GM18520 (cell line): ENCODE data around the gene RGS8.
"Not testable (repeated sequence)": the region's sequence is repeated elsewhere in the genome, so short reads cannot be mapped to it uniquely, and the experiment has no call there.

Experiments used
- ATAC-seq: cut with Tn5 transposase; IDR thresholded peaks from one replicate; pipeline ENCODE4 v1.9.1; 2021; ENCODE audit not compliant: unreplicated experiment

RGS8 gene

GRCh38 chr1:182702826-182703524 is 18.6 kb upstream of the RGS8 start:
- no peak for ATAC-seq

- no peak for ATAC-seq
These were observed 15.9 kb upstream of the RGS8 start for GRCh38 chr1:182700351-182700709.

DNA sequence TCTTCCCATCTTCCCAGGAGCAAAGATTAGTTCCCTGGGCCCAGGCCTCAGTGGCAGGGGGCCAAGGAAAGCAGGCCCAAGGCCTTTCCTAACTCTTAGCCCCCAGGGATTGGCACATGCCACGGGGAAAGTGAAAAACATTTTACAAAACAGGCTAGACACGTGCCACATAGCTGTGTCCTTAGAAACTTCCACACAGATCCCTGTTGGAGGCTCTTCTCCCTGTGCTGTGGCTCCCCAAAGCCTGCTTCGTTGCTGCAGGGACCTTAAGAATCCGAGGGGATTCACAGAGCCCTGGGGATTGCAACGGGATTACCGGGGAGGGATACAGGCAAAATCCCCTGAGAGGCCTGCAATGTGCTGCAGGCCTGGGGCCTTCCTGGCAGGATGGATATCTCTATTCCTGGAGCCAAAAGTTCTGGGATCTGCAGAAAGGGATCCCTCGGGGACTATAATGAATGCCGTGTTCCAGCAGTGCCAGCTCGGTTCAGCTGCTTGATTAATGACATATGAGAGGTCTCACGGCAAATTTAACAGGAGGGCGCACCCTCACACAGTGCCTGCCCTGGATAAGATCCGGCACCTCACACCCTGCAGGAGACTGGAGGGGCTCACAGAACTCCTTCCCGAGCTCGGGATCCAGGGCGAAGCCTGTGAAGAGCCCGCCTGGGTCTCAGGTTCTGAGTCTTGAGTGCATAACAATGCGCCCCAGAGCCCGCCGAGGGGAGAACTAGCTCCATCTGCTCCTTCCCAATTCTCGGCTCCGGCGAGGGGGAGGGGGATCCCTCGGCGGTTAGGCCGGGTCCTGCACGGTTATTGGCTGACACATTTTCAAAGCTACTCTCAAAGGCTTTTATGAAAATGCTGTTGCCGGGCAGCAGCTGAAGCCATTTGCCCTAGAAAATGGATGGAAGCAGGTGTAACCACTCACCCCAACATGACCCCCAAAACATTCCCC is 15.3 kb upstream of the RGS8 start:
- ATAC-seq, result no peak

DNA sequence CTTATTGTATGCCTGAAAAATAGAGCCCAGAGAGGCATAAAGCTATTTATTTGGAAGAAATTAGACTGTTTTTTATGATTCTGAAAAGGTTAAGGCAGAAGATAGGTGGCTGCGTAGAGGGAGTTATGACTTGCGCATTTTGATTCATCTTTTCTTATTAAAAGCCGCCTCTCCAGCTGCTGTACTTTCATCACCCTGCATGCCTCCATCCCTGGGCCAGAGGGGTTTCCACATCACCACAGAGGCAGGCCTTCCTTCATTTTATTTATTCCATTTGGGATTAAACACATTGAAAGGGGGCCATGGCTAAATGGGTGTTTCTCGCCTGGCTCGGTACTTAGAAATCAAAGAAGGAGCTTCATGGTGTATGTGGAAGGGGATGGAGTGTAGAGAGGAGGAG is 14.6 kb upstream of the RGS8 start:
- no peak for ATAC-seq

DNA sequence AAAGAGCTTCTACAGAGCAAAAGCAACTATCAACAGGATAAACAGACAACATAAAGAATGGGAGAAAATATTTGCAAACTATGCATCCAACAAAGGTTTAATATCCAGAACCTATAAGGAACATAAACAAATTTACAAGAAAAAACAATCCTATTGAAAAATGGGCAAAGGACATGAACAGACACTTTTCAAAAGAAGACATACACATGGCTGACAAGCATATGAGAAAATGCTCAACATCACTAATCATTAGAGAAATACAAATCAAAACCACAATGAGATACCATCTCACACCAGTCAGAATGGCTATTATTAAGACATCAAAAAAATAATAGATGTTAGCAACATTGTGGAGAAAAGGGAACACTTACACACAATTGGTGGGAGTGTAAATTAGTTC is 8.8 kb upstream of the RGS8 start:
- not testable (repeated sequence) for ATAC-seq

- ATAC-seq, result no peak
These were observed 6.6 kb upstream of the RGS8 start for GRCh38 chr1:182690886-182691443.

GRCh38 chr1:182688436-182689205 is 4.2 kb upstream of the RGS8 start:
- ATAC-seq, result no peak

GRCh38 chr1:182687361-182687760 is 3.0 kb upstream of the RGS8 start:
- ATAC-seq, result no peak

DNA sequence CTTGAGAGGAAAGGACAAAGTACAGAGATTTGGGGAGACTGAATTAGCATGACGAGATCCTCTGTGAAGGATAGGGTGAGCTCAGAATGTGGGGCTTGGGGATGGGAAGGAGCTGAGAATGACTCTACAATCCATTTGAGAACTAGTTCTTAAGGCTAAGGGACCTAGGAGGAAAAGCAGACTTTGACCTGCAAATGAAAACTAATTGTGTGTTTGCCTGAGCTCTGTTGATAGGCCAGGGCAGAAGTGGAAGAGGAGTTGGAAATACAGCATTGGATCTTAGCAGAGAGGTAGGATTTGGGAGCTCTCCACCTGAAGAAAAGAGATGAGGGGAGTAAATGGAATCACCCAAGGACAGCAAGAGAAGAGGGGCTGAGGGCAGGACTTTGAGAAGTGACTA is 2.1 kb upstream of the RGS8 start:
- ATAC-seq, result no peak

- ATAC-seq, result no peak
These were observed 828 bp upstream of the RGS8 start for GRCh38 chr1:182685215-182685614.

DNA sequence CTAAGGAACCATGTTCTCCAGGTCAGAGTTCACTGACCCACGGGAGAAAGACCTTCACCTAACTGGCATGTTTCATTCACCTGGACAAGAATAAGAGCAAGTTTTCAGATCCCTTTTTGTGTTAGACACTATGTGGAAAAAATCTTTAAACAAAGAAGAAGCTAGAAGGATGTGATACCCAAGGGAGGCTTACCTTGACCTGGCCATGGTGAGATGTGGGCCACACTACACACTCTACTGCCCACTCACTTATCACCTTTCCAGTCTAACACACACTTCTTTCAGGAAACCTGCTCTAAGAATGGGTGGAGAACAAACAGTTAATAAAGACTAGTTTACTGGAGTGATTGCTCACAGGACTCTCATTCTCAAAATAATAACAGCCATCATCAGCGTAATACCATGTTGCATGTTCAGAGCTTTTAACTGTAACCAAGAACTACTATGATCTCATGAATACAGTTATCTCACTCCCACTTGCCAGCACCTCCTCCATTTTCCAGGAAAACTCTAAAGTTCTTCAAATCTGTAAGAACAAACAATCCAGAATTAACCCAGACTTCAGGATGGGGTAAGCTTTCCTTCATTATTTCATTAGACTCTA is 1.4 kb downstream of the RGS8 start:
- ATAC-seq, result no peak

DNA sequence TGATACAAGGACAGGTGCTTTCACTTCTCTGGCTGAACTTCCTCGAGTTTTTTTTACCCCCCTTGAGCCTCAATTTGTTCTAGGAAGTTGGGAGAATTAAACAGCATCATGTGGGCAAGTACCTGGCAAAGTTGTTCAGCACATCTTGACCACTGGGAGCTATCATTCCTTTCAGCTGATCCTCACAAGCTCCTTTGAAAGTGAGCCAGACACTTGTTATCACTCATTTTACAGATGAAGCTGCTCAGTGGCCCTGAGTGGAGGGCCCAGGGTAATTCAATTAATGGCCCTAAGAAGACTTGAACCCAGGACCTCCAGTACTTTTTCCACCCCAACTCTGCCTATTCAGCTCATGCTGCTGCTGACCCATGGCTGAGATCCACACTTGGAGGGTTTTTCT is 2.0 kb downstream of the RGS8 start:
- no peak for ATAC-seq

DNA sequence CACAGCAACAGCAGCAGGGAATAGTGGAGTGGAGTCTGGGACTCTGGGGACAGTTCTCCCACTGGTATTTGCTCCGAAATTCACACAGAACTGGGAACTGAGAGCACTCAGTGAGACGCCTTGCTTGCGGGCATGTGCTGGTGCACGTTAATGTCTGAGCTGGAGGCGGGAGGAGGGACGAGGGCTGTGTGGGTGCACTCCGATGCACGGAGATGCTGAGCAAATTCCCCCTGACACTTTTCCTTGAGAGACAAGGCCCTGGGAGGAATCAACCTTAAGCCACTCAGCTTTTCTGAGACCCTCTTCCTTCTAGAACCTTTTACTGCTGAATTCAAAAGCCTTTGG is 2.8 kb downstream of the RGS8 start:
- no peak for ATAC-seq

DNA sequence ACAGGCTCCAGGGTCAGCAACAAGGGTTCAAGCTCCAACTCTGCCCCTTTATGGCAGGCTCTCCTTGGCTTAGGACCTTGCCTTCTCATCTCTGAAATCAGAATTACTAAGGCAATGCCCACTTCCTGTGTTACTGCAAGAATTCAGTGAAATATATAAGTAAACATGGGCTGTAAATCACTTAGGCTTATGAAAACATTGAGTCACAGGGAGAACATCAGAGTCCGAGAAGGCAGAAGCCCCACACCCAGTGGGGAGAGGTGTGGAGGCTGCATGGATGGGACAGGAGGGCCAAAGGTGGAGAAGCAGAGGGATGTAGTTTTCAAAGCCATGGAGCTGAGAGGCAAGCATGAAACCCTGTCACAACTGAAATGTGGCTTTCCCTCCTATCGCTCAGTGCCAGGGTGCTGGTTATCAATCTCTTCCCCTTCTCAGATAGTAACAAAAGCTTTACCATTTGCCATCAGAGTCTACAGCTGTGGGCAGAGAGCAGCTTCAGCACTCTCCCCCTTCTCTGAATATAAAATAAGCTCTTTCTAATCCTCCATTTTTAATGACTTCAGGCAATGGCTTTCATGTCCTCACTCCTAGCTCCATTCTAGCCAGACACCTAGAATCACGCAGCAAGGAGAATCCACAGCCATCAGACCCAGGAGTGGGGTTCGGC is 3.4 kb downstream of the RGS8 start:
- no peak for ATAC-seq

DNA sequence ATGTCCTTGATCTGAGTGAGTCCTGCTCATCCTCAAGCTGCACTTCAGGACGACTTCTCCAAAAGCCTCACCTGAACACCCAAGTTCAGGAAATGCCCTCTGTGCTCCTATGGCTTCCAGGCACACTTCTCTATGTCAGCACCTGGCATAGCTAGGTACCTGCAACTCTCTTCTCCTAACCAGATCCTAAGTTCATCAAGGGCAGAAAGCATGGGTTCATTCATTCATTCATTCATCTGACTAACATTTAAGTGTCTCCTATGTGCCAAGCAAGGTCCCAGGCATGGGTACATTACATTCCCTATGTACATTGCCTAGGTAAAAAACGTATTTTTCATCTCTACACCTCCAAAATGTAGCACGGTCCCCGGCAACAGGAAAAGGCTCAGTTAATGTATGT is 4.0 kb downstream of the RGS8 start:
- ATAC-seq, result no peak

DNA sequence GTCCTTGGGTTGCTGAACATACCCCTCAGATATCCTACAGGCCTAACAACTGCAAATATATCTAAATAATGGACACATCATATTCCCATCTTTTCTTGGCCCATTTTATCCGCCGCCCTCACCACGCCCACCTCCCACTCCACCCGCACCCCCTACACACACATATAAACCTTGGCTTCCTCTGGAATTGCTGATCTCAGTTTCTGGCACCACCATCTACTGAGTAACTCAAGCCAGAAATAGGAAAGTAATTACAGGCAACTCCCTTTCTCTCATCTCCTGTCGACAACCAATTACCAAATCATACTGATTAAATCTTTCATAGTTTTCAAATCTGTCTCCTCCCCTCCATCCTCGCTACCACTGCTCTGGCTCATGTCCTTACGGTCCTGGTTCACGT is 4.7 kb downstream of the RGS8 start:
- ATAC-seq, result no peak

DNA sequence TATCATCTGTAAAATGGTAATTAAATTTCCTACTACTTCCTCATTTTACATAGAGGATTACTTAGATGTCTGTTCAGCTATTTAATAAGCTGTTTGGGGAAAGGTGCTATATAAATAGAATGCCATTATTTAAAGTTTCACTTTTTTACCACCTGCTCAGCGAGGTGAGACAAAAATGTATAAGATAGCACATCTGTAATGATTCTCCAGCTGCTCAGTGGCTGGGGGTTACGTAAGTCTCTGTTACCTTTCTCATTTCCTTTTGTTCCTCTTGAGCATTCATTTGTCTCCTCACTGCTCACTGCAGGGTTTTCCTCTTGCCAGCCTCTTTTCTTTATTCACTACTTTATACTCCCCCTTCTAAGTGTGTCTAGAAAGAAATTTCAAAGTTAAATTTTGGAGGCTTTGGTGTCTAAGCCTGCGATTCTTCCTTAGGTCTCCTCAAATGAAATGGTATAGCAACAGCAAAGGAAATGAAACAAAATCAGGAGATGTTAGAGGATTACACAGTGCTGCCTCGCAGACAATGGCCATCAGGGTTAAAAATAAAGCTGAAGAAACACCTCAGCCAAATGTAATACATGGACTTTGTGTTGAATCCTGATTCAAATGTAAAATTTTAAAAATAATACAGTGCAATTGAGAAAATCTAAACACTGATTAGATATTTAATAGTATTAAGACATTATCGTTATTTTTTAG is 6.8 kb downstream of the RGS8 start:
- peak; percentile 80 for ATAC-seq

- no peak for ATAC-seq
These were observed 8.1 kb downstream of the RGS8 start for GRCh38 chr1:182676274-182676673.

DNA sequence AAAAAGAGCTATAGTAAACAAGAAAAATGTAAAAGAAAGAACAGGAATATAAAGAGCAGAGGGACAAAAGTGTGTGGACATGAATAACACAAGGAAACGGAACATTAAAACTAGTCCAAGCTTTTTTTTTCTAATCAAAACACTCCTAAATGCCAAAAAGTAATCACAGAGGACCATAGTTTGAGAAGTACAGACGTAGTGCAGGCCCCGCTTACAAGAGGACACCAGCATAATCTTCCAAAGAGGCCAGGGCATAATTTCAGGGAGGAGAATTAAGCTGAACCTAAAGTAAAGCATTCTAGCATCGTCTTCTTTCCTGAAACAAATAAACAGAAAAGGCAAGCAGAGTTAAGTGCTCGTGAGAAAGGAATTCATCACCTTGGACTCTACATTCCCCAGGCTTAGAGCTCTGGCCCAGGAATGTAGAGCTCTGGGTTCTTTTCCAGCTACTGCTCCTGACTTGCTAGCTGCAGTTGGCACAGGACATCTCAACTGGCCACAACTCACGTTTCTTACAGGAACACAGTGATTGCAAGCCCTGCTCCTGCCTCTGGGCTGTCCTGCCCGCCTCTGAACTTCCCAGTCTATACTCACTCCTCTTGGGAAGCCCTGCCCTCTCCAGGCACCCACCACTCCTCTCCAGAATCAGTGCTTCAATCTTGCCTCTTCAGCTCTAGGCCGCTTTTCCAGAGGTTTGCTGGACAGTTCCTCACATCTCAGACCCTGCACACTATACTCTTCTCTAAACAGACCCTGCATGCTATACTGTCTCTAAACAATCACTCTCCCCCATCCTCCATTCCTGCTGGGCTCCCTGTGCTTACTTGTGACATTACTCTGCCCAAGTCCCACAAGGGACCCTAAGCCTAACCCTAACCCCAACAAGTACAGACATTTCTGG is 9.8 kb downstream of the RGS8 start:
- ATAC-seq, result no peak
